Measurements from ENCODE around the gene DNAJC11.
A peak's percentile ranks its signal among the peaks of the same experiment; 100 is the strongest.
"Not testable (repeated sequence)": the region's sequence is repeated elsewhere in the genome, so short reads cannot be mapped to it uniquely, and the experiment has no call there.

Gene DNAJC11, protein sequence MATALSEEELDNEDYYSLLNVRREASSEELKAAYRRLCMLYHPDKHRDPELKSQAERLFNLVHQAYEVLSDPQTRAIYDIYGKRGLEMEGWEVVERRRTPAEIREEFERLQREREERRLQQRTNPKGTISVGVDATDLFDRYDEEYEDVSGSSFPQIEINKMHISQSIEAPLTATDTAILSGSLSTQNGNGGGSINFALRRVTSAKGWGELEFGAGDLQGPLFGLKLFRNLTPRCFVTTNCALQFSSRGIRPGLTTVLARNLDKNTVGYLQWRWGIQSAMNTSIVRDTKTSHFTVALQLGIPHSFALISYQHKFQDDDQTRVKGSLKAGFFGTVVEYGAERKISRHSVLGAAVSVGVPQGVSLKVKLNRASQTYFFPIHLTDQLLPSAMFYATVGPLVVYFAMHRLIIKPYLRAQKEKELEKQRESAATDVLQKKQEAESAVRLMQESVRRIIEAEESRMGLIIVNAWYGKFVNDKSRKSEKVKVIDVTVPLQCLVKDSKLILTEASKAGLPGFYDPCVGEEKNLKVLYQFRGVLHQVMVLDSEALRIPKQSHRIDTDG

DNA sequence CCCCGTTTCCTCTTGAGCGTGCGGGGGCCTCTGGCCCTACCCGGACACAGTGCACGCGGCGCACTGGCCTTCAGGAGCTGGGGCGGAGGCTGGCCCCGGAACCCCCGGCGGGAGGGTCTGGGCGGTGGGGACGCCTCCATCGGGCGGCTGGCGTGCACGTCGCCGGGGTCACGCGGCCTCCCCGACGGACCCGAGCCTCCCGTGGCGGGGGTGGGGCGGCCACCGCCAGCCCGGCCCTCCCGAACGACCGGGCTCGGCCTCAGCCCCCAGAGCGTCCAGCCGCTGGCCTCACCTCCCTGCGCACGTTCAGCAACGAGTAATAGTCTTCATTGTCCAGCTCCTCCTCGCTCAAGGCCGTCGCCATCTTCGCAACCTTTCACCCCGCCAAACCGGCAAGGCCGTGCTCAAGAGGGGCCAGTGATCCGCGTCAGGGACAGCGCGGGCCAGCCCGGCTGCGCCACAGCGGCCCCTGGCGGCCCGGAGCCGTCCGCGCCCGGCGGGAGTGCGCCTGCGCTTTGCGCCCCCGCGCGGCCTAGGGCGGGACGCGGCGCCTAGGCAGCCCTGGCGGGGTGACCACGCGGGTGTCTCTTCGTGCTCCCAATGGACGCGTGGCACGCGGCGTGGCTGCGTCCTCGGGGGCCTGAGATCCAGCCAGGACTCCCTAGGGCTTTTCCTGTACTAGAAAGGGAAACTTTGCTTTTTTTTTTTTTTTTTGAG, at the start of gene DNAJC11:
Gene DNAJC11 (minus strand): TSS at position 380 of the 717 bp plus-strand sequence. CDS start 16 bp downstream, at position 364.
- peak; percentile 80 to 84 for DNase-seq (ENCODE audit: low read depth in 2 of 2)

DNA sequence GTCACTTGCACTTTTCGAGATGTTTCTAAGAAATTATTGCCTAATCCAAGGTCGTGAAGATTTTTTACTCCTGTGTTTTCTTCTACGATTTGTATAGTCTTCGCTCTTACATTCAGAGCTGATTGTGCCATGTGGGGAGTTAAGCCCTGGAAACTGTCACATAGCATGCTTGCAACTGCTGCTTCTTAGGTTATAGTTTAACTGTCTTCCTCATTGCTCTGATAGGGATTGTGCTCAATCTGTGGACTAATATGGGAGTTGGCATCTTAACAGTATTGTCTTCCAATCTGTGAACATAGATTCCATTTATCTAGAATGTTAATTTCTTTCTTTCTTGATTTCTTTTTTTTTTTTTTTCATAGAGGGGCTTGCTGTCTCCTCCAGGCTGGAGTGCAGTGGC, 48.9 kb upstream of the DNAJC11 start:
- no peak for DNase-seq (ENCODE audit: low read depth in 2 of 2)

DNA sequence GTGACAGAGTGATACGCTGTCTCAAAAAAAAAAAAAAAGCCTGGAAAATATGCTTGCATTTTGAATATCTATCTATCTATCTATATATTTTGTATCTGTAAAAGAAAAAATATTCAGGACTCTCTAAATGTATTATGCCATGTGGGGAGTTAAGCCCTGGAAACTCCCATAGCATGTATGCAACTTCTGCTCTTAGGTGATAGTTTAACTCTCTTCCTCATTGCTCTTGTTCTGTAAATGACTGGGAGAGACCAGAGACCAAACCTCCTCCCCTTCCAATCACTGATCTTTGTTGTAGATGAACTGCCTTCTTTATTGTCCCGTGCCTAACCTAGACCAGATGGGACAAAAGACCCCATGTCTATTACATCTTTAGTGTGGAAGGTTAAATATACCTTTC, 46.1 kb upstream of the DNAJC11 start:
- DNase-seq (ENCODE audit: low read depth in 2 of 2), result no peak

DNA sequence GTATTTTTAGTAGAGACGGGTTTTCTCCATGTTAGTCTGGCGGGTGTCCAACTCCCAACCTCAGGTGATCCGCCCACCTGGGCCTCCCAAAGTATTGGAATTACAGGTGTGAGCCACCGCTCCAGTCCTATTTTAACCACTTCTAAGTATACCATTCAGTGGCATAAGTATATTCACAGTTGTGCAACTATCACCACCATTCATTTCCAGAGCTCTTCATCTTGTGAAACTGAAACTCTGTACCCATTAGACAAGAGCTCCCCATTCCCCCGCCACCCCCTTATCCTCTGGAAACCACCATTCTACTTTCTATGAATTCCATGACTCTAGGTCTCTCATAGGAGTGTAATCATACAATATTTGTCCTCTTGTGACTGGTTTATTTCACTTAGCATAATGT, 43.5 kb upstream of the DNAJC11 start:
- no peak for DNase-seq (ENCODE audit: low read depth in 2 of 2)

DNA sequence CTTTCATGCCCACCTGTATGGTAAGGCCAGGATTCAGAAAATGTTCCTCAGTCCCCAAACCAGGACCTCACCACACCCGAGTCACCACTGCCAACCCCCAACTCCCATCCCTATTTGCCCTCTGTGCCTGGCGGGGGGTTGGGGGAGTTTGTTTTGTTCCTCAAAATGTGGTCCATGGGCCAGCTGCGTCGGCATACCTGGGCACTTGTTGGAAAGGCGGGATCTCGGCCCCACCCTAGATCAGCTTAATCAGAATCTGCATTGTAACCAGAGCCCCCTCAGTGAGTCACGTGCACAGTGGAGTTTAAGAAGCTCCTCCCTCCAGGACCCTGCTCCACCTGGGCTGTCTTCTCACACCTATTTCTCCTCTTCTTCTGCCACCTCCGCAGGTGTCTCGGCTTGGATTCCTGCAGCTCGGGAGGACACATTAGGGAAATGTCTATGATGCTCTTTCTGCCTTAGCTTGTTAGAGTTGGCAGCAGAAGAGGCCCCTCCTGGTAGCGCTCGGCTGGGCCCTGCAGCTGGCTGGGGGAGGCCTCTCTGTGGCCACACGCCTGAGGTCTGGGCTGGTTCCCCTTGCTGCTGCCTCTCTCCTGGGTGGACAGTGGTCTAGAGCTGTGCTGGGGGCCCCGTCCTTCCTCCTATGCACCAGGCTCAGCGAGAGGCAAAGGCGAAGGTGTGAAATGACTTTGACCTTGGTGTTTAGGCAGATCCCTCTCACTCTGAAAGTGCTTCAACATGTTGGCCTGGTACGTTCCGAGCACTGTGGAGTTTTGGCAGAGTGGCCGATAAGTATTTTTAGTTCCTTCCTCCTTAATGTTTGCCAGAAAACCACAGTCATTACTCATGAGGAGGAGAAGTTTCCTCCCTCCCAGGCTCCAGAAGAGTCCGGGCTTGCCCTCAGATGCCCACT, 41.8 kb upstream of the DNAJC11 start:
- DNase-seq (ENCODE audit: low read depth in 2 of 2), result no peak

DNA sequence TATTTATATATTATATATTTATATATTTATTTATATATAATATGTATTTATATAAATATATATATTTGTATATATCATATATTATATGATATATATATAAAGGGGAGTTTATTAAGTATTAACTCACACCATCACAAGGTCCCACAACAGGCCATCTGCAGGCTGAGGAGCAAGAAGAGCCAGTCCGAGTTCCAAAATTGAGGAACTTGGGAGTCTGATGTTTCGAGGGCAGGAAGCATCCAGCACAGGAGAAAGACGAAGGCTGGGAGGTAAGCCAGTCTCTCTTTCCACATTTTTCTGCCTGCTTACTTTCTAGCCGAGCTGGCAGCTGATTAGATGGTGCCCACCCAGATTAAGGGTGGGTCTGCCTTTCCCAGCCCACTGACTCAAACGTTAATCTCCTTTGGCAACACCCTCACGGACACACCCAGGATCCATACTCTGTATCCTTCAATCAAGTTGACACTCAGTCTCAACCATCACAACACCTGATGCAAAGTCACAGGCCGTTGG, 41.1 kb upstream of the DNAJC11 start:
- DNase-seq (ENCODE audit: low read depth in 2 of 2), result not testable (repeated sequence)

DNA sequence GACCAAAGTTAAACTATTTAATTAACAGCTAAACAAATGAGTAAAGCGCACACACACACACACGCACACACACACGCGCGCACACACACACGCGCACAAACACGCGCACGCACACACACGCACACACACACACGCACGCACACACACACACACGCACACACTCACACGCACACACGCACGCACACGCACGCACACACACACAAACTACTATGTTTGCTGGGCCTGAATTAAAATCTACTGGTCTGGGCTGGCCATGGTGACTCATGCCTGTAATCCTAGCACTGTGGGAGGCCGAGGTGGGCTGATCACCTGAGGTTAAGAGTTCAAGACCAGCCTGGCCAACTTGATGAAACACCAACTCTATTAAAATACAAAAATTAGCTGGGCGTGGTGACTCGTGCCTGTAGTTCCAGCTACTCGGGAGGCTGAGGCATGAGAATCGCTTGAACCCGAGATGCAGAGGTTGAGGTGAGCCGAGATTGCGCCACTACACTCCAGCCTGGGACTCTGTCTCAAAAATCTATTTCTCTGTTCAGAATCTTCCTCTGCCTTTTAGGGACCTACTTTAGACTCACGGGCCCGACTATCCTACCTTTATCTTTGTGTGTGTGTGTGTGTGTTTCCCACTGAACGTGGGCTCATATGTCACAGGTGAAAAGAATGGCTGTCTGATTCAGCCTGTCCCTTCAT, 37.5 kb upstream of the DNAJC11 start:
- no peak for DNase-seq (ENCODE audit: low read depth in 2 of 2)

DNA sequence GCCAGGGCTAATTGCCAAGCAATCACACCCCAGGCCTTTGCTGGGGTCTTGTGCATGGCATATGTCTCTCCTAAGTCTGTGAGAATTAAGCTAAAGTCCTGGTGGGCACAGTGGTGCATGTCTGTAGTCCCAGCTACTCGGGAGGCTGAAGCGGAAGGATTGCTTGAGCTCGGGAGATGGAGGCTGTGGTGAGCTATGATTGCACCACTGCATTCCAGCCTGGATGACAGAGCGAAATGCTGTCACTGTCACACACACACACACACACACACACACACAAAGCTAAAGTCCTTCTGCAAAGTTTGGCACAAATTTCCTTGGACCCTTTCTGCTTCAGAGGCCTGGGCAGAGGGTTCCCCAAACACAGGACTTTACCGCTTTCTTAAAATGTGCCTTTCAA, 31.3 kb upstream of the DNAJC11 start:
- DNase-seq (ENCODE audit: low read depth in 2 of 2), result no peak

DNA sequence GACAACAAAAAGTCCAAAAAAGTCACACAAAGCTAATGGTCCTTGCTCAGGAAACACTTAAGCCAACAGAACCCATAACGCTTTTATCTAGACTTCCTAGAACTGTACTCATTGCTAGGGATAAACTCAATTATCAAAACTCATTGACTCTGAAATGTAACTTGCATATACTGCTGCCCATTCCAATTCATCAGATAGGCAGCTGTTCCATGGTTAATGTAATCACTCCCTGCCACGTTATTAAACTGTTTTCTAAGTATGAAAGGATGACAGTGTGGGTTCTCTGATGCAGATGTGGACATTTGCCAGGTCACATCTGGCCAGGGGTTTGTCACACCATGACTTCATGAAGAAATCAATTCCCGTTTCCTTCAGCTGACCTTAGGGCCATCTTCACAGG, 30.3 kb upstream of the DNAJC11 start:
- DNase-seq (ENCODE audit: low read depth in 2 of 2), result no peak

DNA sequence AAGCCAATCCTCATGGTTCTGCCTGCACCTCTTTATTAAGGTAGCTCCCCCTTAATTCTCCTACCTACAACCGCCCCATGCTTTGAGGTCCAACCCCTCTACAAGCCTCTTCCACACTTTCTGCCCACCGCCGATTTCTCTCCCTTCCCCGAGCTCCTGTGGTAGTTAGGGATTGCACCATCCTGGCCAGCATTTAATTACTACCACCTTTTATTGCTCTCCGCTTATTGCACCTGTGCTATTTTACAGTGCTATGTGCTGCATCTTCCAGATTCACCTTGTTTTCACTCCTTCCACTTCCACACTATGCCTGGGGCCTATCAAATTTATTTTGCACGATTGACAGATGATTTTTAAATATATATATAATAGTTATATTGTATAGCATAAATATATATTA, 29.3 kb upstream of the DNAJC11 start:
- DNase-seq (ENCODE audit: low read depth in 2 of 2), result no peak

DNA sequence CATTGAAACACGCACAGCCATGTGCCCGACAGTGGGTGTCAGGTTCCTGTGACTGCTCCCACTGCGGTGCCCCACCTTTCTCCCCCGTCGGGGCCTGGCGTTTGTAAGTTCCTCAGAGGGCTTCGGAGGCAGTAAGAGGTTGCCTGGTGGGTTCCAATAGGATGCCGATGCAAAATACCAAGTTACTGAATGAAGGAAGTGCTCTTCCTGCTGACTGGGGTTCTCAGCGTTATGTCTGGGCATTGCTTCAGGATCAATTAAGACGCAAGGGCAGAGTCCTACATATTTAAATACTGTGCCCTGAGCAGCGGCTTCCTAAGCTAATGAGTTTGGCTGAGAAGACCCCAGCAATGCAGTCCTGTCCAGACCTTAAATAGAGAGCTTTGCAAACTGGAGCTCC, 28.9 kb upstream of the DNAJC11 start:
- no peak for DNase-seq (ENCODE audit: low read depth in 2 of 2)

DNA sequence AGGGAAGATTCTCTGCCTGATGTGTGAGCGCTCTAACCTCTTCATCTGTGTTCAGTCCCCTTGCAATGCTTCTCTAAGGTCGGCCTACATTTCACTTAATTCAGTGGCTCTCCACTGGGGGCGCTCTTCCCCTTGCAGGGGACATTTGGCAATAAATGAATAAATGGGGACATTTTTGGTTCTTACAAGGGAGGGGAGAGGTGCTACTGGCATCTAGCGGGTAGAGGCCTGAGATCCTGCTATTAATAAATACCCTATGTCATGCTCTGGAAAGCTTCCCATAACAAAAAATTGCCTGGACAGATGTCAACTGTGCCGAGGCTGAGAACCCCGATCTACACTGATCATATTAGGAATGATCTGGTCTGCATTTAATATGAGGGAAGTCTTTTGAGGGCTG, 25.9 kb upstream of the DNAJC11 start:
- peak in 1 of 2 donors; percentile 34 for DNase-seq (ENCODE audit: low read depth in 2 of 2)

DNA sequence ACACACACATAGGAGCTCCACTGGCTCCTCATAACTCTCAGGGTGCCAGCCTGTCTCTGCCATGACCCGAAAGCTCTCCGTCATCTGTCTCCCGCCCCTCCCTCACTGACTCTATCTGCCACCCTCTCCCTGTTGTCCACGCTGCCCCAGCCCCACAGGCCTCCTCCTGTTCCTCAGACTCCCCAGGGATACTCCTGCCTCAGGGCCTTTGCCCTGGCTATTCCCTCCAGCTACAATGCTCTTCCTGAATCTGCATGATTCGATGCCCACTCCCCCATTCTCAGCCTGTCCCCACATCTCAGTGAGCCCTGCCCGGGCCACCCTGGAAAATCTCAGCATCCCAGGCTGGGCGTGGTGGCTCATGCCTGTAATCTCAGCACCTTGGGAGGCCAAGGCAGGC, 24.6 kb upstream of the DNAJC11 start:
- no peak for DNase-seq (ENCODE audit: low read depth in 2 of 2)

DNA sequence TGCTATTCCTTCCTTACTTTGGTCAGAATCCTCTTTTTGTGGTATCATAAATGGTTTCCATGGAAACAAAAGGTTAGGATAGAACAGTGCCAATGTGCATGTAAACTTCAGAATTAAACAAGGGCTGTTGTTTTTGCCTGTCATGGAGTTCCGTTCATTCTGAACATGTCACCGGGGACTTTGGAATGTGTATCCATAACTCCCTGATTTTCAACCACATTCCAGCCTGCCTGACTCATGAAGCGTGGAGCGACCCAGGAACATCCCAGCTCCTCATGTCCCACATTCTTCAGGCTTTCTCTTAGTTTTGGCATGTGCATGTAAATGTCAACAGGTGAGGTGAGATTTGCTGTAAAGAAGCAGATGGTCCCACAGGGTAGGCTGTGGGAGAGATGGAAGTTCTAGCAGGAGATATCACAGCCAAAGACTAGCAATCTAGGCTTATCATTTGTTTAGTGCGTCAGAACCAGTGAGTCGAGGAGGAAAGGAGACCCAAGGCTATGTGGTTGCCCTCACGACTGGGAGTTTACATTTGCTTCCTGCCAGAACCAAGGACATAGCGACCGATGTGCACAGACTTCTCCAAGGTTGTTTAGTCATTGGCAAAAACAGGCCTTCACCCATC, 23.0 kb upstream of the DNAJC11 start:
- DNase-seq (ENCODE audit: low read depth in 2 of 2), result no peak

DNA sequence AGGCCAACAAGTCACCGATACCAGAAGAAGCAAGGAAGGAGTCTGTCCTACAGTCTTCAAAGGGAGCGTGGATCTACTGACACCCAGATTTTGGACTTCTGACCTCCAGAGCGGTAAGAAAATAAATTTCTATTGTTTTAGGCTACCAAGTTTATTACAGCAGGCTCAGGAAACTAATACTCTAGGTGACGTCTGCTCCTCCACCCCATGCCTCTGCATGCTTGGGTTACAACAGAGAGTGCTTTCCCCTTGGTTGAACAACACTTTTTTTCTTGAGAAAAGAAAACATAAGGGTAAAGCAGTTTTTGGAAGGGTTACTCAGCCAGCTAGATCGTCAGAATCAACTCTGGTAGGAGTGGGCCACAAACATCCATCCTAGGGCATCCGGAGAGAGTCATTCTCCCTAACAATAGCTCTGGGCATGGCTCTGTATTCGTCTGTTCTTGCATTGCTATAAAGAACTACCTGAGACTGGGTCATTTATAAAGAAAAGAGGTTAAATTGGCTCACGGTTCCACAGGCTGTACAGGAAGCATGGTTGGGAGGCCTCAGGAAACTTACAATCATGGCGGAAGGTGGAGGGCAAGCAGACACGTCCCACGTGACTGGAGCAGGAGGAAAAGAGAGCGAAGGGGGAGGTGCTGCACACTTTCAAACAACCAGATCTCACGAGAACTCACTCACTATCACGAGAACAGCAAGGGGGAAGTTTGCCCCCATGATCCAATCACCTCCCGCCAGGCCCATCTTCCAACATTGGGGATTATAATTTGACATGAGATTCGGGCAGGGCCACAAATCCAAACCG, 22.2 kb upstream of the DNAJC11 start:
- no peak for DNase-seq (ENCODE audit: low read depth in 2 of 2)

DNA sequence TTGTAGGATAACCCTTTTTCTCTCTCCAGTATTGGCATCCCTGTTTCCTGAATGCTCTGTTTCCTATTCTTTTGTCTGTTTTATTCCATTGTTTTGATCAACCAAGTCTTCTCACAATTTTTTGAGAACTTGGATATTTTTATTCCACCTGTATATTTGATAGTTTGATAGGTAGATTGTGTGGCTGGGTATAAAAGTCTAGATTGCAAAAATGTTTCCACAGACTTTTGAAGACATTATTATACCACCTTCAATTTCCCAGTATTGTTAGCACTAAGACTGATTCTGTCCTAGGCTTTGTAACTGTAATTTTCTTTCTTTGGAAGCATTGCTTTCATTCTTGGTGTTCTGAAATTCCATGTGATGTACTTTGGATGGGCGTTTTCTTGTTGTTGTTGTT, 9.6 kb upstream of the DNAJC11 start:
- DNase-seq (ENCODE audit: low read depth in 2 of 2), result no peak

DNA sequence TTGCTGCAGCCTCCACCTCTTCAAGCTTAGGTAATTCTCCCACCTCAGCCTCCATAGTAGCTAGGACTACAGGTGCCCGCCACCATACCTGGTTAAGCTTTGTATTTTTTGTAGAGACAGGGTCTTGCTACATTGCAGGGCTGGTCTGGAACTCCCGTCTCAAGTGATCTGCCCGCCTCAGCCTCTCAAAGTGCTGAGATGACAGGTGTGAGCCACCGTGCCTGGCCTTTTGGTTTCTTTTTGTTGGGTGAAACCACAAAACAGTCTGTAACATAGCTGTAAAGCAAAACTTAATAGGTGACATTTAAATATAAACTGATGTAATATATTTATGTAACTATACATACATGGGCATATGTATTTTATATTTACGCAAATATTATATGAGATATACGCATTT, 3.1 kb upstream of the DNAJC11 start:
- no peak for DNase-seq (ENCODE audit: low read depth in 2 of 2)

DNA sequence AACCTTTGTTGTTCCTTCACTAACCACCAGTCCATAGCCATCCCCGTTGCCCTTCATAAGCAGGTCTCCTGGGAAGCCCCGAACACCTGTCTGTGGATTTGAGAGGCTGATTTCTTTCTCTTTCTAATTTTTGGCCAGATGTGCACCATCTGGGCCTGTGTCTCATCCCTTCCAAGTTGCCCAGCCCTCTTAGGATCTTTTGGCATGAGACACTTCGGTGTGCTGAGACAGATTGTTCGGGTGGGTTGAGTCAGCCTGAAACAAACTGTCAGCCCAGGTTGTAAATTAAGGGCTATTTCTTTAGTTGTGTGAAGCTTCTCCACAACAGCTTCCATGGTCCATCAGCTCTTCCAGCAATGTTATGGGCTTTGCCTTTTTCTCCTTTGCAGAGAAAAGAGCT, 1.4 kb upstream of the DNAJC11 start:
- DNase-seq (ENCODE audit: low read depth in 2 of 2), result no peak

DNA sequence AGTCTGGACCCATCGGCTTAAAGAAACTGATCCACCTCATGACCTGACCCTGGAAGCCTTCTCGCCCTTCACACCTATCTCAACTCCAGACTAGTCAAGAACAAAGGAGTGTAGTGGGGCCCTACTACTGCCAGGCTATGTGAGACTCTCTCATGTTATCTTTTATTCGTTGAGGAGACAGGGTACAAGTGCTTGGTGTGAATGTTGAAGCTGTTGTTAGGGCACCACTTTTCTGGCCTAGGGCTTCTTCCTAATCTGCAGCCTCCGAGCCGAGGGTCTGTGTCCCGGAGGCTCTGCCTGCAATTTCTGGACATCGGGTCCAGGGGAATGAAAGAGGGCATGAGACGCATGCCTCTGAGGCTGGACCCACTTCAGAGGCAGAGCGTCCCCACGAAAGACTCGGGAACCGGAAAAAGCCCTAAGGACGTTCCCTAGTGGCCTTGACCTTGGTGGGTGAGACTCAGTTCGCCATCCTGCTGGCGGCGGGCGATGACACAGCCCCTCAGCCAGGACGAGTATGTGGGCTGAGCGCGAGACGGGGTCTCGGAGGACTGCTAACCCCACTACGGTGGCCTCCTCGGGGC, 671 bp downstream of the DNAJC11 start:
- DNase-seq (ENCODE audit: low read depth in 2 of 2), result no peak
